RWPE2 (cell line): Measurements from ENCODE around the gene SHBG.

ENCODE experiments used
- ATAC-seq: fragments of 200-7000 bp; cut with Tn5 transposase; 3 replicates; pipeline ENCODE4 v1.9.1; 2021; ENCODE audit warnings: low read depth
- DNase-seq: peaks from one replicate; pipeline ENCODE4 v3.0.0-alpha.2; 2020; ENCODE audit warnings: low spot score
- H3K27ac ChIP-seq: fragments of 450-650 bp; 2 replicates; pipeline ENCODE4 v1.5.1; 2017; ENCODE audit warnings: mild to moderate bottlenecking; ENCODE audit not compliant: poor library complexity, severe bottlenecking
- H3K27me3 ChIP-seq: fragments of 250-450 bp; sonication (Bioruptor Pico); 2 replicates; pipeline ENCODE4 v1.5.1; 2021; ENCODE audit warnings: mild to moderate bottlenecking, moderate library complexity; ENCODE audit not compliant: insufficient read depth, poor library complexity, severe bottlenecking
- H3K36me3 ChIP-seq: fragments of 250-450 bp; sonication (Bioruptor Pico); 2 replicates; pipeline ENCODE4 v1.5.1; 2020; ENCODE audit warnings: low read depth, mild to moderate bottlenecking, moderate library complexity
- H3K4me1 ChIP-seq: fragments of 250-450 bp; sonication (Bioruptor Pico); 2 replicates; pipeline ENCODE4 v1.5.1; 2021; ENCODE audit warnings: mild to moderate bottlenecking, moderate library complexity; ENCODE audit not compliant: insufficient read depth, poor library complexity, severe bottlenecking
- H3K4me3 ChIP-seq: fragments of 250-450 bp; sonication (Bioruptor Pico); 2 replicates; pipeline ENCODE4 v1.5.1; 2021; ENCODE audit warnings: mild to moderate bottlenecking, moderate library complexity; ENCODE audit not compliant: severe bottlenecking
- H3K9me3 ChIP-seq: fragments of 250-450 bp; sonication (Bioruptor Pico); 2 replicates; pipeline ENCODE4 v1.5.1; 2021; ENCODE audit warnings: mild to moderate bottlenecking, moderate library complexity; ENCODE audit not compliant: severe bottlenecking
- CTCF ChIP-seq: fragments of 450-650 bp; IDR thresholded peaks from one replicate; pipeline ENCODE4 v1.5.1; 2017; ENCODE audit warnings: mild to moderate bottlenecking, moderate library complexity; ENCODE audit not compliant: poor library complexity, severe bottlenecking

SHBG gene

DNA sequence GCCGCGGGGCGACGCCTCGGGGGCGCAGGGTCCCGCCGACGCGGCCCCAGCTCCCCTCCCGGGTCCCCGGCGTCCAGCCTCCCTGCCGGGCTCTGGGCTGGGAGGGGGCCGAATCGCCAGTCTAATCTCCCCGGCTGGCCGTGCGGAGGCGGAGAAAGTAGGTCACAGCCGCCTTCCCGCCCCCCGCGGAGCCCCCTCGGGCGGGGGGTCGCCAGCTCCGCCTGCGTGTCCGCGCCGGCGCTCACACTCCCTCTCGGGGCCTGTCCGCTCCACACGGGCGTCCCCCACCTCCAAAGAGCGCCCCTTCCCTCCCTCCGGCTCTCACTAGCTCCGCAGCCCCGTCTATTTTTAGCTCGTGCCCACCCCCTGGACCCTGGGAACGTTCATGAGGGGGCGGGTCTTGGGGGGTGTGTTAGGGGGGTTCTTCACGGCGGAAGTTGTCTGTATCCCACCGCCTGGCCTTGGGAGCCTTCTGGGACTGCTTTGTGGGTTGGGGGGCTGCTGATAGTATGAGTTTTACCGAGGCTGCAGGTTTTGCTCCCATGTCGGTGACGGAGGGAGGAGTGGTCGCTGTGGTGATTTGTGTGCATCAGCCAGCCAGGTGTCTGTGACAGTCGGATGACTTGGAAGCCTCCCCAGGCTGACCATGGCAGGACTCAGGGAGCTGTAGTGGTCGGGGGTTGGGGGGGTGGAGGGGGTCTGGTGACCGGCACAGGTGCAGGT lies 21.9 kb downstream of the SHBG start:
- Histone ChIP-seq H3K27me3 (peaks cover 41% of the 10 kb centered on the region), H3K27ac (no peak overlapping the region), H3K36me3 (no peaks in the 10 kb centered on the region), H3K4me3 (no peak overlapping the region), H3K4me1 (no peaks in the 10 kb centered on the region), H3K9me3 (no peaks in the 10 kb centered on the region)
- no peak for TF ChIP-seq CTCF
- ATAC-seq = no peak
- no peak for DNase-seq

GRCh38 chr17:7652388-7653356 lies 22.7 kb downstream of the SHBG start:
- no peak for ATAC-seq
- no peaks in the 10 kb centered on the region for H3K4me1 ChIP-seq

GRCh38 chr17:7654832-7655540 lies 25.1 kb downstream of the SHBG start:
- no peak for DNase-seq
- Histone ChIP-seq H3K4me3 (no peak overlapping the region), H3K4me1 (no peaks in the 10 kb centered on the region), H3K9me3 (no peaks in the 10 kb centered on the region), H3K27me3 (peaks cover 38% of the 10 kb centered on the region), H3K36me3 (no peaks in the 10 kb centered on the region), H3K27ac (no peak overlapping the region)
- TF ChIP-seq CTCF = no peak
- no peak for ATAC-seq

More at GRCh38 chr17:7652388-7653356, 22.7 kb downstream of the SHBG start:
- no peaks in the 10 kb centered on the region for H3K36me3 ChIP-seq
- no peak overlapping the region for H3K4me3 ChIP-seq
- no peak overlapping the region for H3K27ac ChIP-seq
- no peaks in the 10 kb centered on the region for H3K9me3 ChIP-seq
- TF ChIP-seq CTCF = no peak
- peaks cover 41% of the 10 kb centered on the region for H3K27me3 ChIP-seq
- DNase-seq = no peak

DNA sequence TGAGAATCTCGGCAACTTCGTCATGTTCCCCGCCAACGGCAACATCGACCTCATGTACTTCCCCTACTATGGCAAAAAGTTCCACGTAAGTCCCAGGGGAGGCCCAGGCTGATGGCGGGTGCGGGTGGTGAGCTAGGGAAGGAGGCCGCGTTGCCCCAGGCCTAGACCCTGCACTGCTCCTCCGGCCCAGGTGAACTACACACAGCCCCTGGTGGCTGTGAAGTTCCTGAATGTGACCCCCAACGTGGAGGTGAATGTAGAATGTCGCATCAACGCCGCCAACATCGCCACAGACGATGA lies 25.6 kb downstream of the SHBG start:
- Histone ChIP-seq H3K9me3 (no peaks in the 10 kb centered on the region), H3K27ac (no peak overlapping the region), H3K36me3 (no peaks in the 10 kb centered on the region), H3K27me3 (peaks cover 33% of the 10 kb centered on the region), H3K4me1 (no peaks in the 10 kb centered on the region), H3K4me3 (no peak overlapping the region)
- TF ChIP-seq CTCF = no peak
- no peak for ATAC-seq
- DNase-seq = no peak
